ENCODE results near the gene CRIM1.

Gene CRIM1

DNA sequence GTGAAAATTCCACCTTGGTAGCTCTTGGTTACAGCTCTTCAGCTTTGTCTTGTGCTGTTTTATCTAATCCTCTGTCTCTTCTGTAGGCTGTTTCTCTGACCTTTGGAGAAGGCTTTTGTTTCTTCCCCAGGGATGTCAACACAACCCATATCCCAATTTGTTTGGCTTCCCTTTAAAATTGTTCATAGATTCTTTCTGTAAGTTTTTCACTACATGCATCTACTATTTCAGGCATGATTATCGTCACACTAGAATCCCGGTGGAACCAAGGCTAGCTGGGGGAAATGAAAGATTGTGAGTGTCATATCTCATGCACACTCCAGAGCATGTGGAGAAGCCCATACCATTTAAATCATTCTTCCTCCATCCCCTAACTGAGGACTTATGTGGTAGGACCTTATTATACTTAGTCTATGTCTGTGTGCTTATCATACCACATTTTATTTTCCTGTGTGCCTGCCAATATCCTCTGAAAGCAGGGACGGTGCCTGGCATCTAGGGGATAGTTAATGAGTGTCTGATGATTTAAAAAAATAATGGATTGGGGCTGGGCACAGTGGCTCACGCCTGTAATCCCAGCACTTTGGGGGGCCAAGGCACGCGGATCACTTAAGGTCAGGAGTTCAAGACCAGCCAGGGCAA lies 59.9 kb downstream of the CRIM1 start:
- no peak for DNase-seq (ENCODE audit: low read depth)
- no peak overlapping the region for H3K4me3 ChIP-seq (ENCODE audit: control insufficient read depth, low read depth, low read length)
- TF ChIP-seq, protein P1, sequence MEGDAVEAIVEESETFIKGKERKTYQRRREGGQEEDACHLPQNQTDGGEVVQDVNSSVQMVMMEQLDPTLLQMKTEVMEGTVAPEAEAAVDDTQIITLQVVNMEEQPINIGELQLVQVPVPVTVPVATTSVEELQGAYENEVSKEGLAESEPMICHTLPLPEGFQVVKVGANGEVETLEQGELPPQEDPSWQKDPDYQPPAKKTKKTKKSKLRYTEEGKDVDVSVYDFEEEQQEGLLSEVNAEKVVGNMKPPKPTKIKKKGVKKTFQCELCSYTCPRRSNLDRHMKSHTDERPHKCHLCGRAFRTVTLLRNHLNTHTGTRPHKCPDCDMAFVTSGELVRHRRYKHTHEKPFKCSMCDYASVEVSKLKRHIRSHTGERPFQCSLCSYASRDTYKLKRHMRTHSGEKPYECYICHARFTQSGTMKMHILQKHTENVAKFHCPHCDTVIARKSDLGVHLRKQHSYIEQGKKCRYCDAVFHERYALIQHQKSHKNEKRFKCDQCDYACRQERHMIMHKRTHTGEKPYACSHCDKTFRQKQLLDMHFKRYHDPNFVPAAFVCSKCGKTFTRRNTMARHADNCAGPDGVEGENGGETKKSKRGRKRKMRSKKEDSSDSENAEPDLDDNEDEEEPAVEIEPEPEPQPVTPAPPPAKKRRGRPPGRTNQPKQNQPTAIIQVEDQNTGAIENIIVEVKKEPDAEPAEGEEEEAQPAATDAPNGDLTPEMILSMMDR (IDR thresholded peaks at IDR 0.05; ENCODE audit: control insufficient read depth, insufficient read depth, low read depth, low read length, missing control alignments), result no peak

DNA sequence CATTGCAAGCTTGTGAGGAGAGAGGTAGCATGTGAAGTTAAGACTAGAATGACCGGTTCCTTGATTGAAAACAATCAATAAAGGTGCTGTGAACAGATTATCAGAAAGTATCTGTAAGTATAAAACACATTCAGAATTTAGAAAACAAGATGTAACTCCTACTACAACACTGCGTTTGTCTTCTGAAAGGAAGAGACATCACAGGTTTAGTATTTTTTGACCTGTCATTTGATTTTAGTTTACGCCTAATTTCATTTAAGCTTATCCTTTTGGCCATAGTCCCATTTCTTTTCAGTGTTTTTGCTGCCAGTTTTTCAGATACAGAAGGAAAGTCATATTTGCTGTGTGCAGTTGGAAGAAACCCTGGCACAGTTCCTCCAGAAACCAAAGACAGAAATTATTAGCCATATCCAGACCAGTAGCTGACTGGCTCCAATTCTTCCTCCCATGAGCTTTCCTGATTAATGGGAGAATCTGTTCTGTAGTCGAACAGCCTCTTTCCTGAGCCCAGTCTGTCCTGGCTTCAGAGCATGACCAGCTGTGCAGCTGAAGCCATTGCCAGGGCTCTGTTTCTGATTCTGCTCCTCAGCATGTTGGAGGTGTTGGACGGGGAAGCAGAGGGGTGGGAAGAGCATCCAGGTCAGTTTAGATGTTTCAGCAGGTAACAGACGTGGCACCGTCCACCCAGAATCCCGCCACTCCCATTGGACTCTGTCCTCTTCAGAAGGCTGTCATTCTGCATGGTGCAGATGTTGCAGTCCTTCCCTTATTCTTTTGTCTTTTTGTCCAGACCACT lies 61.0 kb downstream of the CRIM1 start:
- no peak for DNase-seq (ENCODE audit: low read depth)
- TF ChIP-seq, protein P1 (IDR thresholded peaks at IDR 0.05; ENCODE audit: control insufficient read depth, insufficient read depth, low read depth, low read length, missing control alignments), result no peak

DNA sequence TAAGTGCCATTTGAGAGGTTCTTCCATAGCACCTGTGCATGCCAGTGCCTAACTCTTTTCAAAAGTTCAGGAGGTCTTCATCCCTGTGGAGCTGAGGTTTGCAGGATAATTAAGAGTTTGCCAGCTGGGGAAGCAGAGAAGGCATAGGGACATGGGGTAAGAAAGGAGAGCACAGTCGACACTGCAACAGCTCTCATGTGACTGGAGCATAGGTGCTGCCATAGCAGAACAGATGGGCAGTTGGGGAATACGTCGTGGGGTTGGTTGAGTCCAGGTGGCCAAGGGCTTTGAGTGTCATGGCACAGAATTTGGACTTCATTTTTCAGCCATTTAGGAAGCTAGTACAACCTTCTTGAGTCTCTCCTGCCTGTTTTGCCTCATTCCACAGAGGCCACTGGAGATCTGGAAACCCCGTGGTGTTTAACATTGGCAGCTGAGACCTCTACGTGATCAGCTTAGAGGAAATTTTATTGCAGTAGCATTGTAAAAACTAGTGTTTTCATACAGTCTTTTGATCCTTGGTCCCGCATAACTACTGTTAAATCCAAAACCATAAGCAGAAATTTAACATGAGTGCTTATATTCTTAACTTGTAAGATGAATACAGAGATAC lies 65.1 kb downstream of the CRIM1 start:
- H3K4me3 ChIP-seq (ENCODE audit: control insufficient read depth, low read depth, low read length), result no peak overlapping the region

More for the DNA sequence above, 61.0 kb downstream of the CRIM1 start:
- no peak overlapping the region for H3K4me3 ChIP-seq (ENCODE audit: control insufficient read depth, low read depth, low read length)

DNA sequence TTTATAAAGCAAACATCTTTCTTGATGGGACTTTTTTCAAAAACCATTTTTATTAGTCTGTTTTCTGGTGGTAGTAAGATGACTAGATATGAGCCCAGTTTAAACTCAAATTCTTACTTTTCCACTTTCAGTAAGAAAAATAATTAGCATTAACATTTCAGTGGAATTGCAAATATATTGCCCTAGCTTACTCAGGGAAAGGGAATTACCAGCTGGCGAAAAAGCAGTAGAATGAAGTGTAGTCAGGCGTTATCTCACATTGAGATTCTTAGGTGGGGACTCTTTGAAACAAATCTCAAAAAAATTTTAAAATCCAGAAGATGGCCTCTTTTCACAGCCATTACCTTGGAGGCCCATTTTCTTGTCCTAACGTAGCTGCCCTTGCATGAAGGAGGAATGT lies 65.8 kb downstream of the CRIM1 start:
- TF ChIP-seq, protein P1 (IDR thresholded peaks at IDR 0.05; ENCODE audit: control insufficient read depth, insufficient read depth, low read depth, low read length, missing control alignments), result no peak
- H3K4me3 ChIP-seq (ENCODE audit: control insufficient read depth, low read depth, low read length), result no peak overlapping the region
- DNase-seq (ENCODE audit: low read depth), result no peak

More for the DNA sequence above, 65.1 kb downstream of the CRIM1 start:
- no peak for DNase-seq (ENCODE audit: low read depth)
- TF ChIP-seq, protein P1 (IDR thresholded peaks at IDR 0.05; ENCODE audit: control insufficient read depth, insufficient read depth, low read depth, low read length, missing control alignments), result no peak

DNA sequence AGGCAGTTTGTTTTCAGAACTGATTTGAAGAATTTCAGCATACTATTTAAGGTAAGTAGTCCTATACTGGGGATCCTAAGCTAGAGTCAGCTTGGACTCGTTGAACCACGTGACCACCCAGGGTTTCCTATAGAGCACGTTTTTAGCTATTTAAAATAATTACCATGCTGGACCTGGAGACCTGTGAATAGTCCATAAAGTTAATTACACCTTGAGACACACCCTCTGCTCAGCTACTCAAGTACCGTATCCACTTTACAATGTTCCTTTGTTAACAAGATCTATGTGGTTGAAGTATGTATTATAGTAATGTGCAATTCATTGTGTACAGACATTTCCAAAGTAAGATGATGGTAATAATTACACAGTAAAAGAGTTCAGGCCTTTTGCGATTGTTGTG lies 67.6 kb downstream of the CRIM1 start:
- no peak for DNase-seq (ENCODE audit: low read depth)
- H3K4me3 ChIP-seq (ENCODE audit: control insufficient read depth, low read depth, low read length), result no peak overlapping the region
- TF ChIP-seq, protein P1 (IDR thresholded peaks at IDR 0.05; ENCODE audit: control insufficient read depth, insufficient read depth, low read depth, low read length, missing control alignments), result no peak

DNA sequence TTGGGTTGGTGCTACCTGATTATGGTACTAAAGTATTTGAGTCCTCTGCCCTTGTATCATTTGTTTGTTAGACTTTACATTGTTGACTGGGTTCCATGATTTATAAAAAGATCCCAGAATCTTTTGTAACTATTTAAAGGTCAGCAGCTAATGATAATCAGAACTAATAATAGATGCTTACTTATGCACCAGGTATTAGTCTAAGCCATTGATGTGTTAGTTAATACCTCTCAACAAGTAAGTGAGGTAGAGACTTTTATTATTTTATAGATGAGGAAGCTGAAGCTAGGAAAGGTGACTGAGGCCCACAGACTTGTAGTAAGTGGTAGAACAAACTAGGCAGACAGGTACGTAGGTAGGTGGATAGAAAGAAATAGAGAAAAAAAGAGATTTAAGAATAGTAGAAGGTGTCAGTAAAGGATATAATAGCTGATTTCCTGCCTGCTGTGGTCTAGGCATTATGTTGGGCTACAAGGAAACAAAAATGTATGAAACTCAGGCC lies 68.1 kb downstream of the CRIM1 start:
- no peak overlapping the region for H3K4me3 ChIP-seq (ENCODE audit: control insufficient read depth, low read depth, low read length)
- TF ChIP-seq, protein P1 (IDR thresholded peaks at IDR 0.05; ENCODE audit: control insufficient read depth, insufficient read depth, low read depth, low read length, missing control alignments), result no peak
- DNase-seq (ENCODE audit: low read depth), result no peak
